NCI-H524 treated with DMSO at 0.1 percent for 48 hours (cell line): ENCODE measurements around the gene MUSK.
"Not testable (repeated sequence)": the region's sequence is repeated elsewhere in the genome, so short reads cannot be mapped to it uniquely, and the experiment has no call there.

Experiments
- DNase-seq: peaks from one replicate; lab custom pipeline; 2025; lab: John Stamatoyannopoulos, UW

Gene MUSK

DNA sequence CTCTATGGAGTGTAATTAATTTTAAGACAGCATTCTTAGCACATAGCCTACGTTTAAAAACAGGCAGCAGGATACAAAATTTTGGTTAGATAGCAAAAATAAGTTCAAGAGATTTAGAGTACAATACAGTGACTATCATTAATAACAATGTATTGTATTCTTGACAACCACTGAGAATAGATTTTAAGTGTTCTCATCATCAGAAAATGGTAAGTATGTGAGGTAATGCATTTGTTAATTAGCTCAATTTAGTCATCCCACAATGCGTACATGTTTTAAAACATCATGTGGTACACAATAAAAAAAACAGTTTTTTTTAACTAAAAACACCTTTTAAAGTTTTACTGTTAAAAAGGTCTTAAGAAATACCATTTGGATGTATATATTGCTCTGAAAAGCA lies 94.2 kb downstream of the MUSK start:
- no peak for DNase-seq

DNA sequence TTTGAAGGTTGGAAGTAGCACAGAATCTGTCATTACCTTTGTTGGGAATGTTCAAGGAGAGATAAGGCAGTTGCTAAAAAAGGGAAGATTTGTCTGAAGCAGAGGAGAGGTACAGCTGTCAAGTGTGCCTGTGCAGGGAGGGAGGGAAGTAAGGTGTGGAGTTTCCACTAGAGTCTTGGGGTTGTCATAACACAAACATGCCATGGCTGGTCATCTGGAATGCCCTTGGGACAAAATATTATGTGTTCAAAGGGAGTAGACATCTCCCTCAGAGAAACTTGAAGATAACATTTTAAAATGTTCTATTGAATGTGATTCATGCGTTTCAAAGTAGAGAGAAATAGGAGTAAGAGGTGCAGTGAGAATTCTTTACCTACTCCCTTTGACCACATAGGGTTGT lies 95.0 kb downstream of the MUSK start:
- DNase-seq, result no peak

DNA sequence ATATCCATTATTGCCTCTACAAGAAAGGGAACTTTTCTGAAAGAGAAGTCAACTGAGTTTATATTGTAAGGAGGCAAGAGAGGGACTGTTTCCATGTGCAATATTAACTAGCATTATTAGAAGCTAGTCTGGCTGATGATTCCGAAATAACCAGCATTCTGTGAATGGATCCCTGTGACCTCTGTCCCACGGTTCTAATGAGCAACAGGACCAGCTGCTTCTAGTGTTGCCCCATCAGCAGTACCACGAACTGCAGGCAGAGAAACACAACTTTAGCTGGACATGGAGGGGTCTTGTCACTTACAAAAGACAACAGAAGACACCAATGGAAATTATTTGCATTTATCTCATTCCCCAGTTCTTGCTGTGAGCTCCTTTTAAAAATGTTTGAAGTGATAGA lies 95.4 kb downstream of the MUSK start:
- no peak for DNase-seq

DNA sequence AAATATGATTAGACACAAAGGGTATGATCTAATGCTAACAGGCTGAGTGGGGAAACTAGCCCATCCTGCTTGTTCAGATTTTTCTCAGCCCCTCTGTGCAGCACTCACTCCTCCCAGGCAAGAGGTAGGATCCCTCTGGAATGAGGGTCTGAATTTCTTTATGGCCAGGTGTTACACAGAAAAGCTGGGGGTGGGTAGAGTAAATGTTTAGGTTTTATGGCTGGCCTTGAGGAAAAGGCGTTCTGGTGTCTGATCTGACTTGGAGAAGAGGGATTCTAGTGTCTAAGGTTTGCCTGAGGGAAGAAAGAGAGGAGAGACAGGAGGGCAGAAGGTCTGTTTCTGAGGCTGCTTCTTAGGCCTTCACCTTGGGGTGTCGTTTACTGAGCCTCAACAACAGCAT lies 97.3 kb downstream of the MUSK start:
- no peak for DNase-seq

DNA sequence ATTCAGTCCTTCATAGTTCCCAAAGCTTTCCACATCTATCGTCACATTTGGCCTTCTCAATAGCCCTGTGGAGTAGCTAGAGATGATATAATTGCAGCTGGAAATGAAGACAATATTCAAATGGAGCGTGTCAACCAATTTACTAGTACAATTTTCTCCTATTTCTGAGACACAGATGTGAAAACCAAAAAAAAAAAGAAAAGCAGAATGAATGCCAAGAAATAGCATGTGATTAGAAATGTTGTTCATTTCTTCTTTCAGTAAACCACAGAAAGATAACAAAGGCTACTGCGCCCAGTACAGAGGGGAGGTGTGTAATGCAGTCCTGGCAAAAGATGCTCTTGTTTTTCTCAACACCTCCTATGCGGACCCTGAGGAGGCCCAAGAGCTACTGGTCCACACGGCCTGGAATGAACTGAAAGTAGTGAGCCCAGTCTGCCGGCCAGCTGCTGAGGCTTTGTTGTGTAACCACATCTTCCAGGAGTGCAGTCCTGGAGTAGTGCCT lies 99.0 kb downstream of the MUSK start:
- no peak for DNase-seq

DNA sequence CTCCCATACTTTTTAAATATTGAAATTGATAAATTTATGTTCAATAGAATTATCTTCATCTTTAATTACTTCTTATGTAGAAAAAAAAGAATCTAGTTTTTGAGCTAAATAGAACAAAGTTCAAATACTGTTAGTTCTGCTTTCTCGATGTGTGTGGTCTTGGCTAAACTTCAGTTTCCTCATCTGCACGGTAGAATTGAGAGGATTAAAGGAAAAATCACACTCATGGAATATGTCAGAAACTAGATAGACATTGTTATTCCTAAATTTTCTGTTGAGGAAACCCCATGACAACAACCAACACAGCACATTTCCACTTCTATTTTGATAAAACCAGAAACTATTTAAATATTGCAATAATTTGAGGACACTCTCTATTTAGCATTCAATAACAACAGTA lies 100.3 kb downstream of the MUSK start:
- DNase-seq, result no peak

DNA sequence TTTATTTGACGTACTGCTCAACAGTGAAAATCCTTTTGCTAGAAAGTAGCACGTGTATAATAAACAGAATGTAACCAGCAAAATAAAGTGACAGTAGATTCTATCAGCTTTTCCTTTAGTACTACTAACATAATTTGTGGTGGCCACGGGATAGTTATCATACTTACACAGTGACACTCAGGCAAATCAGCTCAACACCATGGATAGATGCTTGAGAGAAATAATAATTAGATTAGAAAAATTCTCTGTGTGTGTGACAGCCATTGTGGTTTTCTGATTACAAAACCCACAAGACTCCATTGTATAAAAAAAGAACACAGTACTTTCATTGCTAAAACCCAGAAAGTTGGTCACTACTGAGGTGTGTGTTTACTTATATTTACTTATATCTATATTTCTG lies 101.1 kb downstream of the MUSK start:
- no peak for DNase-seq

DNA sequence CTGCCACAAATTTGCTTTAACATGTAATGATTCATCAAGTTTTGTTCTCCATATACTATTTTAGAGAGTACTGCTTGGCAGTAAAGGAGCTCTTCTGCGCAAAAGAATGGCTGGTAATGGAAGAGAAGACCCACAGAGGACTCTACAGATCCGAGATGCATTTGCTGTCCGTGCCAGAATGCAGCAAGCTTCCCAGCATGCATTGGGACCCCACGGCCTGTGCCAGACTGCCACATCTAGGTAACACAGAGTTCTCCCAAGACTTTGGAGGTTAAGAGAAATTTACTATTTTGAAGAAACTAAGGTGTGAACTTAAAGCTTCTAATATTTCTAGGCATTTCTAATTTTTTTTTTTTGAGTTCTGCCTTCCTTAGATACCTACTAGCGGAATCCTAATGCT lies 107.1 kb downstream of the MUSK start:
- DNase-seq, result no peak

DNA sequence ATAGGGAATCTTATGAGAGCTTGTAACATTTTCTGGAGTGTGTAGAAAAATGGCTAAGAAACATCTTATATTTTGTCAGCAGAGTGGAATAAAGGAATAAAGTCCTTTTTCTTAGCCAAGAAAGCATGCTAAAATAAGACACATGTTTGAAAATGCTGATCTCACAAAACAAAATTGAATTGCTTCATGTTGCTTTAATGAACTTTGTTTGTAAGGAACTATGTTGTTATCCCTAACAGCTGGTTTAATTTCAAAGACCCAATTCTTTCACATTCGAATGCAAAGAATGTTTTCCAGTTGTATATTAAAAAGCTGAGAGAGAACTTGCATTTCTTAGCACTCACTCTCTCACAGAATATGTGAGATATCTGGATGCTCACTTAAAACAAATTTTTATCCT lies 107.6 kb downstream of the MUSK start:
- no peak for DNase-seq

DNA sequence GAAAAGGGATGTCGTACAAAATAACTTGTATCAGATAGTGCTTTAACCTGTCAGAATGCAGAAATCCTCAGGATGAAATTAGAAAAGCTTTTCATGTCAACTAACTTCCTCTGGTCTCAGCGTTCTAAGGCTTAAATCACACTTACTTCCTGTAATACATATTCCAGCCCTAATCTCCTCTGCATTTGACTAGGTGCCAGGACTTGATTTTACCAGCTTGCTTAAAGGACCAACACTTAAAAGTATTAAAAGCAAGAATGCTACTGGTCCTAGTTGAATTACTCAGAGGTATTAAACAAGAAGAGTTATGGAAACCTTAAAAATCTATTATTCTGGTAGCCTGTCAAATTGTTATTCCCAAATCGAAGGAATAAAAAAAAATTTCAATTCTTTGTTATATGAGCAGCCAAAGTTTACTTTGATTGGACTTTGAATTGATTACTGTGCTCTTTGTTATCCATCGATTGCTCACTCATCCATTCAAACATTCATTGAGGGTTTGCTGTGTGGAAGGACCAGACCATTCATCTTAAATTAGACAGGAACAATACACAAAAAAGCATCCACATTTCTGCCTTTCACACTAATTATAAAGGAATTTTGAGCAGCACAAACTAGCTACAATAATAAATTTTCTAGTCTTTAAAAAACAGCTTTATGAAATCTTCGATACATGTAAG lies 108.7 kb downstream of the MUSK start:
- DNase-seq, result no peak

DNA sequence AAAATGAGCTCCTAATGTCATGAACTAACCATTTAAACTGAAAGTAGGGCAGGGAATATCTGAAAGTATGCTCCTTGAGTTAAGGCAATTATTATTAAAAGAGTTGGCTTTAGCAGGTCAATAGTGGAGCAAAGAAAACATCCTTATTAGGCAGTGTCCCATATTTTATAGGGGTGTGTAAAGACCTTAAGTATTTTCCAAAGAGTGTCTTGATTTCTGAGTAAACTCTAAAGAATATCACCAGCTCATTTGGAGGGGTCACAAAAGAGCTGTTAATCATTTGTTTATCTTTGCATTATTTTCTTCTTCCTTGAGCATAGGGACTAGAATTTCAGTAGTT lies 109.3 kb downstream of the MUSK start:
- no peak for DNase-seq

DNA sequence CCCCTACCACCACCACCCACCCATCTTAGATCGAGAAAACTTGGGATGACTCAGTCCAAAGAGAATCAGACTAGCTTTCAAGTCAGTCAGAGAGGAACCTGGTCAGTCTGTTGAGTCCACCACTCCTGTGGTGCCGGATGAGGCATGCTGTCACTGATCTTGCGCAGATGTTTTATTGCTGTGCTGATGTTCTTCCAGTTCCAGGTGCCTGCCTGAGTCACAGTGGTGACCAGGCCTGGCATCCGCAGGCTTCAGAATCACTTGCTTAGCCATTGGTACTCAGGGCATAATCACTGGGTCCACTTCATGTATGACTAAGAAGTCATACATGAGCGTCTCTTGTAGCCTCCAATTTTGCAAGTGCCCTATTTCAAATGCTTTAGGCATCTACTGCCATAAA lies 114.1 kb downstream of the MUSK start:
- no peak for DNase-seq

DNA sequence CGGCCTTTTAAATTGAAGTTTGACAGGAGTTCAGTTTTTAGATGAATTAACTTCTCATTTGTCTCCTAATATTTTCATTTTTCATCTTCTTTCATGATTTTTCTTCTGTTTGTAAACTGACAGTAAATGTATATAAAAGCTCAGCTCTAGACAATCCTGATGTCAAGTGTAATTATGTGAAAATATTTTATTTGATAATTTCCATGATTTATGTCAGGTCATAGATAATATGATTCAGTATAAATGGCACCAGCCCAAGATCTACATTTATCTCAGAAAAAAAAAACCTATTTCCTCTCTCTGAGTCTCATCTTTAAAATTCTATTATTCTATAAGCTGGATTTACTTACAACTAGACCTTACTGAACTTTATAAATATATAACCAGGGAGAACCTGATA lies 115.7 kb downstream of the MUSK start:
- no peak for DNase-seq

DNA sequence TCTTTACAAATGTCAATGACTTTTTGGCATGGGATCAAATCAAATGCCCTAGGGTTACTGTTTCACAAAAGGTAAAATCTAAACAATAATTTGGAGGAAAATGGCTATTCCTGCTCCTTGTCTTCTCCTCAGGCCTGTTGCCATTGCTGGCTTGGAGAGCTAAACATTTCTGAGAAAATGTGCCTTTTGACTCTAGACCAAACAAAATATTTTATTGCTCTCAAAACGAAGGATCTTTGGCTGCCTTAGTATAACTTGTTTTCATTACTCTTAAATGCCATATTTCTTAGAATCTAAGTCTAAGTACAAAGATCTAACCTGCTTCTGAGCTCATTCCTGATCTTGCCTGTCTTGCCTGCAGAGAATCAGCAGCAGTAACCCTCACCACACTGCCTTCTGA lies 116.6 kb downstream of the MUSK start:
- no peak for DNase-seq

DNA sequence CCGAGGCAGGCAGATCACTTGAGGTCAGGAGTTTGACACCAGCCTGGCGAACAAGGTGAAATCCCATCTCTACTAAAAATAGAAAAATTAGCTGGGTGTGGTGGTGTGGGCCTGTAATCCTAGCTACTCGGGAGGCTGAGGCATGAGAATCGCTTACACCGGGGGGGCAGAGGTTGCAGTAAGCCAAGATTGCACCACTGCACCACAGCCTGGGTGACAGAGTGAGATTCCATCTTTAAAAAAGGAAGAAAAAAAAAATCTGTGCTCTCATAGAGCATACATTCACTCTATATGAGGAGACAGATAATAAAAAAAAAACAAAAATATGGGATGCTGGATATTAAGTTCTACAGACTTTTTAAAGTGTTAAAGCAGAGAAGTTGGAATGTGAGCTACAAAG lies 119.8 kb downstream of the MUSK start:
- DNase-seq, result not testable (repeated sequence)

DNA sequence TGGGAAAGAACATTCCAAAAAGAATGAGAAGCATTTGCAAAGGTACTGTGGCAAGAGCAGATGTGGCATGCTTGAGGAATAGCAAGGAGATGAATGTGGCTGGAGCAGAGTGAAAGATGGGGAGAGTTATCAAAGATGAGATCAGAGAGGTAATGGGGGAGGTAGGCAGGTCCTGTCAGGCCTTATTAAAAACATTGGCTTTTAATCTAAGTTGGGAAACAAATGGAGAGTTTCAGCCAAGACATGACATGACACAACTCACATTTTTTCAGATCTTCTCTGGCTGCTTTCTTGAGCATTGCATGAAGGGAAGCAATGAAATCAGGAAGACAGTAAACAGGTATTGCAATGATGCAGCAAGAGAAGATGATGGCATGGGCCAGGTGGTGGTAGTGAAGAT lies 120.3 kb downstream of the MUSK start:
- DNase-seq, result no peak

DNA sequence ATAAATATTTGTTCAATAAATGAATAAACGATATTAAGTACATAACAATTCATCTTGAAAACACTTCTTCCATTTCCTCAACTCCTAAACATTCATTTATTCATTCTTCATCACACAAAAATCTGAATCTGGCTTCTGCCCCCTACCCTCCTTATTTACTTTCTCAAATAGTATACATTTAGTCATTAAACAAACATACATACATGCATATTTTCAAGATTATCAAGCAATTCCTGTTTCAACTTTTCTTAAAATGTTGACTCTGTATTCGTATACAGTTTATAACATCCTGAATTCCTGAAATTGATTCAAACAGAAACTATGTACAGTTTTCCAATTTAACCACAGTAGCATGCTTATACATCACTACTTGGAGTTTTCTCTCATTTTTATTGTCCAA lies 129.0 kb downstream of the MUSK start:
- DNase-seq, result no peak

DNA sequence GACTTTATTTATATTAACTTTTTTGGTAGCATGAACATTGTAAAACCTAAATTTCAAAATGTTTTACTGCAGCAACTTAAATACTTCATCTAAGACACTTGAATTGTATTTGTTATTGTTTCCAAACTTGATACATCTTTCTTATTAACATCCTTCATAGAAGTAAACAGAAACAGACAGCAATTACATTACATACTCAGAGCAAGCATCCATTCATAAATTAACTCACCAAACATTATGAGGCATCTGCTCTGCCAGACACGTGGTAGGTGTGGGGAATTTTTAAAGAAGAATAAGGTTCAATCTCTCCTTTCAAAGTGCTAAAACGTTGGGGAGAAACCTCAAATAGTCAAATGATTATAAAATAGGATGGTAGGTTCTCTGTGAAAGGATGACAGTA lies 130.8 kb downstream of the MUSK start:
- no peak for DNase-seq

DNA sequence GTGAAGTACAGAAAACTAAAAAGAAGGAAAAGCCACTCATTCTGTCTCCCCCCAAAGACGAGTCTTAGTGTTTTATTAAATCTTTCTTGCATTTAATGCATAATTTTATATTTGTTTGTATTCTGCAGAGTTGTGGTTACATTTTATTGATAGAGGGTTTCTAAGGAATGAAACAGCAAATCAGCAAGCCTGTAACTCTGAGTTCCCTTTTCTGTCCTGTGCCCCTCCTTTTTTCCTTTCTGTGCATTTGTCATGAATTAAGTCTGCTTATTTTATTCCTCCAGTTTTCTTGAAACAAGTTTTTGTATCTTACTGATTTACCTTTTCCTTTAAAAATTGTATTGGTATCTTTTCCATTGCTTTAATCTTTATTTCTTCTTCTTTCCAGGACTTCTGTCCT lies 132.8 kb downstream of the MUSK start:
- DNase-seq, result no peak

DNA sequence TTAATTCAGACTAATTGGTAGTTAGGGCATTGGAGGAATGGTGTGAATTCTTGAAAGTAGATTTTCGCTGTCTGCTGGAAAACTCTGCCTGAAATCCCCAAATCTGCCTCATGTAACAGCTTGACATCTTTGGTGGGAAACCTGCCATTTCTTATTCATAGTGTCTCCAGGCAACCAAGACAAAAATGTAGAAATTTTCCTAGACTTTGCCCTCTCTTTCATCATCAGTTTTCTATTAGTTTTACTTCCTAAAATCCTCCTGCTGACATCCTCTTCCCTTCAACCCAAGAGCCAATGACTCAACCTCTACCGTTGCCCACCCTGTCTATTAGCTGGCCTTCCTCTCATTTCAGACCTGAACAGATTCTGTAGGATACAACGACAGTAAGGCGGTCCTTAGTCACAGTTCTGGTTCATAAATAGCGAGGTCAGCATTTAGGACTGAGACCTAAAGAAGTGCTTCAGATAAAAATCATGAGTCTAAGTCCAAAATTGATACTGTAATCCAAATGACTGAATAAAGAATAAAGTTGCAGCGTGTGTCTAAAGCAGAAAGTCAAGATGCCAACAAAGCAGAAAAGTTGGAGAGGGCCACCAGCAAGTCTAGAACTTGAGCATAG lies 133.9 kb downstream of the MUSK start:
- DNase-seq, result no peak

DNA sequence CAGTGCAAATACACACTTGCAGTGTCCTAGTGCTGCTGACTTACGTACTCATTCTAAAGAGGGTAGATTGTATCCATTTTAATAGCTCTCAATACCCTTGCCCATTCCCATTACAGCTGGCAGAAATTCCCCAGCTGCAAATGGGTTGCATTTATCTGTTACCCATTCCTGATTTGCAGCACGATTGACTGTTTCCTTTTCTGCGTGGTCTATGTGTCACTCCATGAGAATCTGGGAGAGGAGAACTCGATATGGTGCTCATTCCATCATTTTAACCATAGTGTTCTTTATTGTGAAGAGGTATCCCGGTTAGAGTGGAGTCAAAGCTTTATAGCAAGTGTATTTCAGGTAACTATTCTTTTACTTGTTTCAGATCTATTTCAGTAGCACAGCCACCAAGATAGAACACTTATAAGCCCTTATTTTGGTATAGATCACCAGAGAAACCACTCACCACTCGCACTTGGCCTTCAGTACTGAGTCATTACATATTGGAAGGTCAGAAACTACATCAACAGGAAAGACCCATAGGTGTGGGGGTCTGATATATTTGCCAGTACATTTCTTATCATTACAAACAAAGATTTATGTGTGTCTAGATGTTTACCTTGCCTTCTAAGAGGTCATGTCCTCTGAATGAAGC lies 139.5 kb downstream of the MUSK start:
- DNase-seq, result no peak

DNA sequence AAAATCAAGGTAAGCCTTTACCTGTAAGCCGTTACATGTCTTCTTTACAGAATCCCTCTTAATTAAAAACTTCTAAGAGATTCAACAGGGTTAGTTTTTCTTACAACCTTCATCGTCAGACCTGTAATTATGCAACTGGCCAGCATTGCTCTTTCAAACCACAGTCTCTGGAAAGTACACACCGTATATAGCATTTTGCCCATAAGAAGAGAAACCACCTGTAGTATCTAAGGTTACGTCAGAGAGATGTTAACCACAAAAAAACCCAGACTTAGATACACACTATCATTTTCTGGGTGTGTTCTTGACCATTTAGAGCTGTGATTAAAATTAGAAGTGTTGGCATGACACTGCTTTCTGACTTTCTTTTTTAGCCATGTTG lies 140.0 kb downstream of the MUSK start:
- DNase-seq, result no peak

DNA sequence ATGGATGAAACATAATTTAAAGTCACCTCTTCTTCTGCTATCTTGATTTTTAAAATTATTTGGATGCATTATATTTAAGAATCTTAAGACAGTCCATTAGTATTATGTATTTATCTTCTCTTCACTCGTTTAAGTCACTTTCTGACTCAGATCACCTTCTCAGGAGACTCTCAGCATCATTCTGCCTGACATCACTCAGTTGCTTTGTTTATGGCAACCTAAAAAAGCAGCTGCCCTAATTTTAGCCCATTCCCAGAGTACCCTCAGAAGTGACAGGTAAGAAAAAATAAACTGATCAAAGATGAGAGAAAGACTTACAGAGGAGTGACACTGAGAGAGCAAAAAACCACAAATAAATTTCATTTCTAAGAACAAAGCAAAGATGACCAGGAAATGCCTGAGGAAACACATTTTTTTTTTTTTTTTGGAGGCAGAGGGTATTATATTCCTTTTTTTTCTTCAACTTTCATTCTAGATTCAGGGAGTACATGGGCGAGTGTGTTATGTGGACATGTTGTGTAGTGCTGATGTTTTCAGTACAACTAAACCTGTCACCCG lies 140.5 kb downstream of the MUSK start:
- DNase-seq, result no peak
